Nephron (organoid): ENCODE results near the gene NEUROD1.

ENCODE experiments used
- H3K27ac Mint-ChIP-seq, 3 experiments: 2 replicates each; pipeline ENCODE4 v1.8.0; 2020; ENCODE audit warnings: mixed read lengths in 3 of 3, mild to moderate bottlenecking in 2 of 3, moderate library complexity in 1 of 3
- H3K27me3 Mint-ChIP-seq: 2 replicates; pipeline ENCODE4 v1.8.0; 2021; ENCODE audit warnings: low read depth, mild to moderate bottlenecking, moderate library complexity, mixed read lengths
- H3K36me3 Mint-ChIP-seq: 2 replicates; pipeline ENCODE4 v1.8.0; 2020; ENCODE audit warnings: low read depth, mixed read lengths
- H3K4me1 Mint-ChIP-seq: 2 replicates; pipeline ENCODE4 v1.8.0; 2020; ENCODE audit warnings: mixed read lengths
- H3K4me3 Mint-ChIP-seq, 3 experiments: 2 replicates each; pipeline ENCODE4 v1.8.0; 2020; ENCODE audit warnings: mild to moderate bottlenecking in 3 of 3, mixed read lengths in 3 of 3, moderate library complexity in 2 of 3
- H3K9me3 Mint-ChIP-seq: 2 replicates; pipeline ENCODE4 v1.8.0; 2020; ENCODE audit warnings: mixed read lengths
- CTCF ChIP-seq, 3 experiments: fragments of 200-600 bp; sonication (generic); IDR thresholded peaks; one replicate each; pipeline ENCODE4 v1.5.0; 2021; ENCODE audit warnings: antibody characterized with exemption in 3 of 3; ENCODE audit not compliant: unreplicated experiment in 3 of 3

Gene NEUROD1

GRCh38 chr2:181698223-181698622 lies 17.9 kb upstream of the NEUROD1 start:
- H3K4me3 Mint-ChIP-seq, result no peak overlapping the region
- no peaks in the 10 kb centered on the region for H3K9me3 Mint-ChIP-seq
- no peaks in the 10 kb centered on the region for H3K4me1 Mint-ChIP-seq
- no peak for TF ChIP-seq CTCF (IDR thresholded peaks at IDR 0.05; ENCODE audit: unreplicated experiment in 3 of 3)
- no peak overlapping the region for H3K27ac Mint-ChIP-seq
- H3K27me3 Mint-ChIP-seq, result peaks cover 18% of the 10 kb centered on the region
- H3K36me3 Mint-ChIP-seq, result no peaks in the 10 kb centered on the region

DNA sequence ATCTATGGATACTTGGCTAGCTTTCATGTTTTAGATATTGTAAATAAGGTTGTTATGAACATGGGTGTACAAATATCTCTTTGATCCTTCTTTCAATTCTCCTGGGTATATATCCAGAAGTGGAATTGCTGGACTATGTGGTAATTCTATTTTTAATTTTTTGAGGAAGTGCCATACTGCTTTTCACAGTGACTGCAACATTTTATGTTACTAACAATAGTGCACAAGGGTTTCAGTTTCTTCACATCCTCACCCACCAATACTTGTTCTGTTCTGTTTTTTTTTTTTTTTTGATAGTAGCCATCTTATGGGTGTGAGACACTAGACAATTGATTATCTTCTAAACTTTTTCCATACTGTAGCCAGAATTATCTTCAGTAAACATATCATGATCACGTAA lies 17.3 kb upstream of the NEUROD1 start:
- peaks cover 19% of the 10 kb centered on the region for H3K27me3 Mint-ChIP-seq
- no peaks in the 10 kb centered on the region for H3K9me3 Mint-ChIP-seq
- no peaks in the 10 kb centered on the region for H3K4me1 Mint-ChIP-seq
- no peaks in the 10 kb centered on the region for H3K36me3 Mint-ChIP-seq
- no peak for TF ChIP-seq CTCF (IDR thresholded peaks at IDR 0.05; ENCODE audit: unreplicated experiment in 3 of 3)
- H3K4me3 Mint-ChIP-seq, result no peak overlapping the region
- H3K27ac Mint-ChIP-seq, result no peak overlapping the region

DNA sequence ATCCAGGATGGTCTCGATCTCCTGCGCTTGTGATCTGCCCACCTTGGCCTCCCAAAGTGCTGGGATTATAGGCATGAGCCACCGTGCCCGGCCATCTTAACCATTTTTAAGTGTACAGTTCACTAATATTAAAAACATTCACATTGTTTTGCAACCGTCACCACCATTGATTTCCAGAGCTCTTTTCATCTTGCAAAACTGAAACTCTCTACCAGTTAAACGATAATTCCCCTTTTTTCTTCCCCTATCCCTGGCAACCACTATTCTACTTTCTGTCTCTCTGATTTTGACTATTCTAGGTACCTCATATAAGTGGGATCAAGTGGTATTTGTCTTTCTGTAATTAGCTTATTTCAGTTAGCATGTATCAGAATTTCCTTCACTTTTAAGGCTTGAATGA lies 16.8 kb upstream of the NEUROD1 start:
- no peaks in the 10 kb centered on the region for H3K36me3 Mint-ChIP-seq
- no peaks in the 10 kb centered on the region for H3K9me3 Mint-ChIP-seq

DNA sequence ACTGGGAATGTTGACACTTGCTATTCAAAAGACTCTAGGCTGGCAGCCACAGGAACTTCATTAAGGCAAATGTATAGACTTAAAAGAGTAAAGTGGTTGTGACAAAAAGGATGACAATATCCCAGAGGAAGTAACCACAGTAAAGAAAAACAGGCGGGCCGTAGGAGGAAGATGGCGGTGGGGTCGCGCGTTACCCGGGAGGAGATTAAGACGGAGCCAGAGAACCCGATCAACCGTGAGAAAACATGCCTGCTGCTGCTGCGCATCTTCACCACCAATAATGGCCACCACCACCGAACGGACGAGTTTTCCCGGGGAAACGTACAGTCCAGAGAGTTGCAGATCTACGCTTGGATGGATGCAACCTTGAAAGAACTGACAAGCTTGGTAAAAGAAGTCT lies 14.0 kb upstream of the NEUROD1 start:
- Mint-ChIP-seq H3K9me3 (no peaks in the 10 kb centered on the region), H3K27ac (no peak overlapping the region), H3K27me3 (peaks cover 40% of the 10 kb centered on the region), H3K36me3 (no peaks in the 10 kb centered on the region), H3K4me3 (no peak overlapping the region), H3K4me1 (no peaks in the 10 kb centered on the region)
- TF ChIP-seq CTCF (IDR thresholded peaks at IDR 0.05; ENCODE audit: unreplicated experiment in 3 of 3), result no peak

More for the DNA sequence above, 16.8 kb upstream of the NEUROD1 start:
- Mint-ChIP-seq H3K27ac (no peak overlapping the region), H3K4me1 (no peaks in the 10 kb centered on the region), H3K4me3 (no peak overlapping the region), H3K27me3 (peaks cover 16% of the 10 kb centered on the region)
- no peak for TF ChIP-seq CTCF (IDR thresholded peaks at IDR 0.05; ENCODE audit: unreplicated experiment in 3 of 3)

GRCh38 chr2:181690860-181691259 lies 10.5 kb upstream of the NEUROD1 start:
- no peaks in the 10 kb centered on the region for H3K9me3 Mint-ChIP-seq
- no peaks in the 10 kb centered on the region for H3K4me1 Mint-ChIP-seq

More at GRCh38 chr2:181690860-181691259, 10.5 kb upstream of the NEUROD1 start:
- no peaks in the 10 kb centered on the region for H3K36me3 Mint-ChIP-seq
- H3K27me3 Mint-ChIP-seq, result peaks cover 62% of the 10 kb centered on the region
- no peak for TF ChIP-seq CTCF (IDR thresholded peaks at IDR 0.05; ENCODE audit: unreplicated experiment in 3 of 3)
- no peak overlapping the region for H3K27ac Mint-ChIP-seq
- no peak overlapping the region for H3K4me3 Mint-ChIP-seq
